Adrenal gland (tissue), 5 donors: ENCODE results near the gene MLLT3.

Experiments used
- CTCF ChIP-seq, 6 experiments: fragments of 450-650 bp in 4 of 6; fragments of 200-600 bp in 2 of 6; sonication (generic) in 1 of 6; IDR thresholded peaks; 1 replicate in 5 of 6; 2 replicates in 1 of 6; pipeline versions ENCODE4 v1.5.1 to v1.8.0; 2016 to 2021; ENCODE audit warnings: antibody characterized with exemption in 6 of 6, mild to moderate bottlenecking in 2 of 6, moderate library complexity in 1 of 6
- POLR2A ChIP-seq, 2 donors: fragments of 450-650 bp; IDR thresholded peaks; one replicate each; pipeline ENCODE4 v1.6.1; 2017; ENCODE audit warnings: antibody characterized with exemption in 2 of 2, mild to moderate bottlenecking in 2 of 2, moderate library complexity in 1 of 2
- donor health status: DM: no; HTN: no; CAD: no.

GRCh38 chr9:20357037-20357432 is 265.3 kb downstream of the MLLT3 start:
- TF ChIP-seq POLR2A (IDR thresholded peaks at IDR 0.05) (no peak), CTCF (IDR thresholded peaks at IDR 0.05) (no peak)
